ENCODE data around the gene SERP1.

SERP1 gene

GRCh38 chr3:150581174-150581573 lies 34.9 kb upstream of the SERP1 start:
- TF ChIP-seq, protein P1, sequence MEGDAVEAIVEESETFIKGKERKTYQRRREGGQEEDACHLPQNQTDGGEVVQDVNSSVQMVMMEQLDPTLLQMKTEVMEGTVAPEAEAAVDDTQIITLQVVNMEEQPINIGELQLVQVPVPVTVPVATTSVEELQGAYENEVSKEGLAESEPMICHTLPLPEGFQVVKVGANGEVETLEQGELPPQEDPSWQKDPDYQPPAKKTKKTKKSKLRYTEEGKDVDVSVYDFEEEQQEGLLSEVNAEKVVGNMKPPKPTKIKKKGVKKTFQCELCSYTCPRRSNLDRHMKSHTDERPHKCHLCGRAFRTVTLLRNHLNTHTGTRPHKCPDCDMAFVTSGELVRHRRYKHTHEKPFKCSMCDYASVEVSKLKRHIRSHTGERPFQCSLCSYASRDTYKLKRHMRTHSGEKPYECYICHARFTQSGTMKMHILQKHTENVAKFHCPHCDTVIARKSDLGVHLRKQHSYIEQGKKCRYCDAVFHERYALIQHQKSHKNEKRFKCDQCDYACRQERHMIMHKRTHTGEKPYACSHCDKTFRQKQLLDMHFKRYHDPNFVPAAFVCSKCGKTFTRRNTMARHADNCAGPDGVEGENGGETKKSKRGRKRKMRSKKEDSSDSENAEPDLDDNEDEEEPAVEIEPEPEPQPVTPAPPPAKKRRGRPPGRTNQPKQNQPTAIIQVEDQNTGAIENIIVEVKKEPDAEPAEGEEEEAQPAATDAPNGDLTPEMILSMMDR (conservative IDR thresholded peaks at IDR 0.05; ENCODE audit: low read depth, low read length): no peak
- H3K4me3 ChIP-seq (ENCODE audit: low read depth, low read length): no peak overlapping the region
- DNase-seq (ENCODE audit: low read depth): no peak

DNA sequence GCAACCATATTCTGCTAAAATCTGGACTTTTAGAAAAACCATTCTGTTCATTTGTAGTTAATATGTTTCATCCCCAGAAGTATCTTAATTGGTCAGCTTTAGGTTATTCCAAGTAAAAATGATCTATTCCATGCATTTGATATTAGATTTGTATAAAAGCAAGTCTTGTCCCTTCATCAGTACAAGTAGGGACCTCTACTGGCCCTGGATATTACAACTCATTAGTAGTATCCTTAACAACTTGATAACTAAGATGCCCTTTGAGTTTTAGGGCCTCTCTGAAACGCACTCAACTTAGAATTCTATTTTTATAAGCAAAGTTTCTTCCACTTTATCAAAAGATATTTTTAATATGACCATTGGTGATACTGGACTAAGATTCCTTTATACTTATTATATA lies 31.6 kb upstream of the SERP1 start:
- no peak overlapping the region for H3K4me3 ChIP-seq (ENCODE audit: low read depth, low read length)
- TF ChIP-seq, protein P1 (conservative IDR thresholded peaks at IDR 0.05; ENCODE audit: low read depth, low read length): no peak
- DNase-seq (ENCODE audit: low read depth): peak; percentile 43

GRCh38 chr3:150567328-150567727 lies 21.0 kb upstream of the SERP1 start:
- DNase-seq (ENCODE audit: low read depth): no peak
- TF ChIP-seq, protein P1 (conservative IDR thresholded peaks at IDR 0.05; ENCODE audit: low read depth, low read length): no peak
- no peak overlapping the region for H3K4me3 ChIP-seq (ENCODE audit: low read depth, low read length)

- DNase-seq (ENCODE audit: low read depth): no peak
- no peak overlapping the region for H3K4me3 ChIP-seq (ENCODE audit: low read depth, low read length)
- TF ChIP-seq, protein P1 (conservative IDR thresholded peaks at IDR 0.05; ENCODE audit: low read depth, low read length): no peak
These were observed 17.9 kb upstream of the SERP1 start for GRCh38 chr3:150564243-150564642.

DNA sequence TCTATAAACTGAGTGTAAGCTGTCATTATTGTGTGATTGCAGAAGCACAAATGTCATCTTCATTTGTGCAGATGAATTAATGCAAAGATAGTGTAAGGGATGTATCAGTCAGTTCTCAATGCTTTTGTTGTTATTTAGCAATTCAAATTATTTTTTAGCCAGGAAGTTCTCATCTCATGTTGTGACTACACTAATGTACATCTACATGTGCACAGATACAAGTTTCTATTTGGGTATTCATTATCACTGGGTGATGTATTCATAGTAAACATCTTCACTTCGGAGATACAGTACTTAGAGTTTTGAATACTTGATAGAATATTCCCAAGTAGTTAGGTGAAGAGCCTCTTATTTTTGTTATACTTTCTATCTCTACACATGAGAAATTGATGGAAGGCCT lies 11.4 kb upstream of the SERP1 start:
- TF ChIP-seq, protein P1 (conservative IDR thresholded peaks at IDR 0.05; ENCODE audit: low read depth, low read length): no peak
- H3K4me3 ChIP-seq (ENCODE audit: low read depth, low read length): no peak overlapping the region
- DNase-seq (ENCODE audit: low read depth): no peak

- TF ChIP-seq, protein P1 (conservative IDR thresholded peaks at IDR 0.05; ENCODE audit: low read depth, low read length): no peak
- DNase-seq (ENCODE audit: low read depth): no peak
- no peak overlapping the region for H3K4me3 ChIP-seq (ENCODE audit: low read depth, low read length)
These were observed 10.5 kb upstream of the SERP1 start for GRCh38 chr3:150556792-150557191.

DNA sequence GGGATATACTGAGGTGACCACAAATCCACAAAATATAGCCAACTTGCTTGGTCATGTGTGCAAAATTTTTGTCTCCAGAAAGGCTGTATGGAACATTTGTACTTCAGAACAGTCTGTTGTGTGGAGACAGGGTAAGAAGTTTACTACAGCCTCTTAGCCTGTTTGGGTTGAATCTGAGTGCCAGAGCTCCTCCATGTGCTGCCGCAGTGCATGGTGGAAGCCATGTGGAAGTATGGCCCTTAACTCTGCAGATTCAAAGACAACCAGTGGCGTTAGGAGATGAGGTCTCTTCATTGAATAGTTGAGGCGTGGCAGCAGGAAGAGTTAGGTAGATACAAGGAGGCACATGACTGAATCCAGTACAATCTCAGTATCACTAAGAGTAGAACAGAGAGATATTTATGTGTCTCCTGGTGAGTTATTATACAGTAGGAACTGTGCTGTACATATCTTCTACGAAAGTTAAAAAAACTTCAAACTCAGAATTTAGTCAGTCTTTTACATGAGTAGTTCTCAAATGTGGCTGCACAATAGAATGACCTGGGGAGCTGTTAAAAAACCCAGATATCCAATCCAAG lies 9.7 kb upstream of the SERP1 start:
- H3K4me3 ChIP-seq (ENCODE audit: low read depth, low read length): no peak overlapping the region
- no peak for DNase-seq (ENCODE audit: low read depth)
- TF ChIP-seq, protein P1 (conservative IDR thresholded peaks at IDR 0.05; ENCODE audit: low read depth, low read length): no peak
